H9 (cell line): Measurements from ENCODE around the gene PCDHB10. TPM values are rescaled to one million over a fixed set of nuclear protein-coding genes. Genes with fewer than 3 reads are reported as not detected.
"Not testable (repeated sequence)": the region's sequence is repeated elsewhere in the genome, so short reads cannot be mapped to it uniquely, and the experiment has no call there.

ENCODE experiments used
- DNase-seq: peaks from one replicate; pipeline ENCODE4 v3.0.0-alpha.2; 2017
- H2AFZ ChIP-seq: one replicate; pipeline ENCODE4 v1.6.1; 2013; ENCODE audit warnings: mild to moderate bottlenecking, low read length, control low read depth, moderate library complexity
- H2AK5ac ChIP-seq: 2 replicates; pipeline ENCODE4 v1.6.1; 2013; ENCODE audit warnings: low read length, control low read depth, mixed read lengths; ENCODE audit not compliant: insufficient read length
- H2BK120ac ChIP-seq: one replicate; pipeline ENCODE4 v1.6.1; 2013; ENCODE audit warnings: low read depth, mild to moderate bottlenecking, low read length, control low read depth, inconsistent platforms; ENCODE audit not compliant: poor library complexity, severe bottlenecking
- H2BK12ac ChIP-seq: 2 replicates; pipeline ENCODE4 v1.6.1; 2013; ENCODE audit warnings: low read length, control low read depth, mixed read lengths, low read depth; ENCODE audit not compliant: insufficient read length
- H2BK15ac ChIP-seq: 2 replicates; pipeline ENCODE4 v1.6.1; 2013; ENCODE audit warnings: low read depth, low read length, control low read depth
- H2BK20ac ChIP-seq: one replicate; pipeline ENCODE4 v1.6.1; 2013; ENCODE audit warnings: low read depth, mild to moderate bottlenecking, low read length, control low read depth, inconsistent platforms; ENCODE audit not compliant: poor library complexity, severe bottlenecking
- H2BK5ac ChIP-seq: 2 replicates; pipeline ENCODE4 v1.6.1; 2013; ENCODE audit warnings: low read length, control low read depth, mixed read lengths; ENCODE audit not compliant: insufficient read length
- H3K14ac ChIP-seq: 2 replicates; pipeline ENCODE4 v1.6.1; 2013; ENCODE audit warnings: low read length, control low read depth; ENCODE audit not compliant: insufficient read depth
- H3K18ac ChIP-seq: 2 replicates; pipeline ENCODE4 v1.6.1; 2013; ENCODE audit warnings: low read depth, mild to moderate bottlenecking, mixed read lengths, low read length, control low read depth; ENCODE audit not compliant: insufficient read length
- H3K23ac ChIP-seq: 2 replicates; pipeline ENCODE4 v1.6.1; 2013; ENCODE audit warnings: low read length, control low read depth, mixed read lengths, low read depth; ENCODE audit not compliant: insufficient read length
- H3K23me2 ChIP-seq: 2 replicates; pipeline ENCODE4 v1.6.1; 2013; ENCODE audit warnings: low read depth, mild to moderate bottlenecking, mixed read lengths, low read length, control low read depth; ENCODE audit not compliant: insufficient read length, poor library complexity, severe bottlenecking
- H3K27ac ChIP-seq: 2 replicates; pipeline ENCODE4 v1.5.1; 2013; ENCODE audit warnings: low read length, control low read depth, mixed read lengths, low read depth; ENCODE audit not compliant: insufficient read length
- H3K27me3 ChIP-seq: 2 replicates; pipeline ENCODE4 v1.6.1; 2013; ENCODE audit warnings: low read length, control low read depth, inconsistent platforms; ENCODE audit not compliant: insufficient read depth
- H3K4ac ChIP-seq: 2 replicates; pipeline ENCODE4 v1.6.1; 2013; ENCODE audit warnings: low read depth, mild to moderate bottlenecking, control low read depth, inconsistent platforms, low read length, moderate library complexity
- H3K4me1 ChIP-seq: 2 replicates; pipeline ENCODE4 v1.6.1; 2013; ENCODE audit warnings: low read length, control low read depth, inconsistent platforms; ENCODE audit not compliant: insufficient read depth
- H3K4me2 ChIP-seq: 2 replicates; pipeline ENCODE4 v1.6.1; 2013; ENCODE audit warnings: low read length, control low read depth, mixed read lengths; ENCODE audit not compliant: insufficient read length, insufficient read depth
- H3K56ac ChIP-seq: 2 replicates; pipeline ENCODE4 v1.6.1; 2013; ENCODE audit warnings: low read depth, mild to moderate bottlenecking, mixed read lengths, low read length, control low read depth; ENCODE audit not compliant: insufficient read length
- H3K79me1 ChIP-seq: 2 replicates; pipeline ENCODE4 v1.6.1; 2013; ENCODE audit warnings: low read depth, mild to moderate bottlenecking, moderate library complexity, low read length, control low read depth, inconsistent platforms; ENCODE audit not compliant: insufficient read depth, poor library complexity, severe bottlenecking
- H3K79me2 ChIP-seq: 2 replicates; pipeline ENCODE4 v1.6.1; 2013; ENCODE audit warnings: low read length, control low read depth, inconsistent platforms; ENCODE audit not compliant: insufficient read depth
- H3K9ac ChIP-seq: 2 replicates; pipeline ENCODE4 v1.6.1; 2013; ENCODE audit warnings: low read length, control low read depth, mixed read lengths; ENCODE audit not compliant: insufficient read length; ENCODE audit errors: extremely low read depth
- H3K9me3 ChIP-seq: one replicate; pipeline ENCODE4 v1.6.1; 2013; ENCODE audit warnings: low read depth, low read length, inconsistent platforms; ENCODE audit not compliant: control insufficient read depth
- H3T11ph ChIP-seq: one replicate; pipeline ENCODE4 v1.6.1; 2013; ENCODE audit warnings: mild to moderate bottlenecking, low read length, control low read depth, inconsistent platforms
- H4K20me1 ChIP-seq: one replicate; pipeline ENCODE4 v1.6.1; 2013; ENCODE audit not compliant: control insufficient read depth, insufficient read length, insufficient read depth
- H4K5ac ChIP-seq: 2 replicates; pipeline ENCODE4 v1.6.1; 2013; ENCODE audit warnings: low read depth, mild to moderate bottlenecking, mixed read lengths, low read length, control low read depth; ENCODE audit not compliant: insufficient read length
- H4K8ac ChIP-seq: replicated peaks from 2 replicates; pipeline ENCODE4 v1.6.1; 2013; ENCODE audit warnings: low read length, control low read depth, mixed read lengths, low read depth; ENCODE audit not compliant: insufficient read length
- H4K91ac ChIP-seq: 2 replicates; pipeline ENCODE4 v1.6.1; 2013; ENCODE audit warnings: low read depth, mild to moderate bottlenecking, moderate library complexity, mixed read lengths, low read length, control low read depth; ENCODE audit not compliant: insufficient read length
- H3K27ac Mint-ChIP-seq, 3 experiments: 2 replicates in 2 of 3; 3 replicates in 1 of 3; pipeline ENCODE4 v1.8.0; 2020 to 2021; ENCODE audit warnings: mixed read lengths in 3 of 3, mild to moderate bottlenecking in 1 of 3, moderate library complexity in 1 of 3
- H3K27me3 Mint-ChIP-seq: 2 replicates; pipeline ENCODE4 v1.8.0; 2021; ENCODE audit warnings: low read depth, mild to moderate bottlenecking, moderate library complexity, mixed read lengths
- H3K36me3 Mint-ChIP-seq, 3 experiments: 2 replicates in 2 of 3; 3 replicates in 1 of 3; pipeline ENCODE4 v1.8.0; 2020 to 2021; ENCODE audit warnings: low read depth in 3 of 3, mixed read lengths in 3 of 3; ENCODE audit not compliant: insufficient read depth in 1 of 3
- H3K4me1 Mint-ChIP-seq, 2 experiments: 2 replicates each; pipeline ENCODE4 v1.8.0; 2020; ENCODE audit warnings: mixed read lengths in 2 of 2
- H3K4me3 Mint-ChIP-seq, 2 experiments: 2 replicates in 1 of 2; 3 replicates in 1 of 2; pipeline ENCODE4 v1.8.0; 2020 to 2021; ENCODE audit warnings: mild to moderate bottlenecking in 2 of 2, mixed read lengths in 2 of 2, moderate library complexity in 1 of 2
- H3K9me3 Mint-ChIP-seq, 2 experiments: 2 replicates in 1 of 2; 3 replicates in 1 of 2; pipeline ENCODE4 v1.8.0; 2020; ENCODE audit warnings: mild to moderate bottlenecking in 2 of 2, mixed read lengths in 2 of 2, moderate library complexity in 1 of 2
- WGBS: extraction: QIAGEN DNeasy Blood & Tissue Kit; methylation state at CpG from one replicate; pipeline ENCODE4 v1.1.7; 2013; ENCODE audit warnings: missing lambda C conversion rate, low lambda C conversion rate, mixed read lengths; ENCODE audit not compliant: insufficient read length; ENCODE audit errors: extremely low coverage; 5-methylcytosine and 5-hydroxymethylcytosine counted together
- total RNA-seq: library from RNA; stranded (reverse); gene quantifications from 2 replicates; pipeline ENCODE4 v1.2.1, GENCODE V29; 2021
- TF ChIP-seq, protein P1 (sequence below): fragments of 200-600 bp; sonication (generic); conservative IDR thresholded peaks from 3 replicates; pipeline ENCODE4 v1.8.0; 2021; ENCODE audit warnings: antibody characterized with exemption, mild to moderate bottlenecking

Gene PCDHB10
- total RNA-seq, 1 experiment from 2014 or later, result 1.6 TPM

DNA sequence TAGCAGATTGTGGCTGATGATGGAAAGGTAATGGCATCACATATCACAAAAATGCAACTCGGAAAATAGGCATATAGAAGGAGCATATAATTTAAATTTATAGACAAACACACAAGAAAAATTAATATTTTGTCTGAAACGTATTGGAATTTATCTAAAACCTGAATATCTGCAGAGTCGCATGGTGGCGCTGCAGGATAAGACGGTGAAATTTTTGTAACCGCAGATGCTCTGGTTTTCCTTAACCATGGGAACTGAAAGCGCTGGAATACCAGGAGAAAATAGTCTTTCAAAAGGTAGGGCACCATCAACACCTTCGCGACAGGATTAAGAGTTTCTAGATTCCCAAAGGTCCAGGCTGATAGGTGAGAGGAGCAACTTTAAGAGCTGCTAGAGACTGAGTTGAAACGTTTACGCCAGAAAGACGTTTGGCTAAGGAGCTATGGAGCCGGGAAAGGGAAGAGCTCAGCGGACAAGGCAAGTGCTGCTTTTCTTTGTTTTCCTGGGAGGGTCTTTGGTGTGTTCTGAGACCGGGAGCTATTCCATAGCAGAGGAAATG, 42.0 kb downstream of the PCDHB10 start:
- Mint-ChIP-seq H3K4me3 (peak overlapping the region in 1 of 2 experiments; percentile 51; a peak in 2 of 5 replicates), H3K27ac (peak overlapping the region in 1 of 3 experiments; percentile 57; a peak in 1 of 7 replicates), H3K9me3 (peaks cover 43 to 62% of the 10 kb centered on the region in 2 experiments)

DNA sequence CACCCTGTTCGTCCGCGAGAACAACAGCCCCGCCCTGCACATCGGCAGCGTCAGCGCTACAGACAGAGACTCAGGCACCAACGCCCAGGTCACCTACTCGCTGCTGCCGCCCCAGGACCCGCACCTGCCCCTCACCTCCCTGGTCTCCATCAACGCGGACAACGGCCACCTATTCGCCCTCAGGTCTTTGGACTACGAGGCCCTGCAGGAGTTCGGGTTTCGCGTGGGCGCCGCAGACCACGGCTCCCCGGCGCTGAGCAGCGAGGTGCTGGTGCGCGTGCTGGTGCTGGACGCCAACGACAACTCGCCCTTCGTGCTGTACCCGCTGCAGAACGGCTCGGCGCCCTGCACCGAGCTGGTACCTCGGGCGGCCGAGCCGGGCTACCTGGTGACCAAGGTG, 43.8 kb downstream of the PCDHB10 start:
- Mint-ChIP-seq H3K9me3 (peaks cover 50 to 69% of the 10 kb centered on the region in 2 experiments), H3K36me3 (peaks cover 15 to 34% (median 16%) of the 10 kb centered on the region in 3 experiments)
- not testable (repeated sequence) for H3K18ac ChIP-seq, H3K4me3 Mint-ChIP-seq, H3K4me2 ChIP-seq, H2BK120ac ChIP-seq, H3K4ac ChIP-seq, H3K23me2 ChIP-seq, H3K4me1 ChIP-seq, H2BK15ac ChIP-seq, H2BK20ac ChIP-seq, H2BK5ac ChIP-seq, H3K14ac ChIP-seq, H3K27me3 ChIP-seq, H3K9ac ChIP-seq, H3K79me1 ChIP-seq, H3K23ac ChIP-seq, H4K91ac ChIP-seq, H3K56ac ChIP-seq, H3K27ac ChIP-seq, H4K8ac ChIP-seq, H2BK12ac ChIP-seq, H2AFZ ChIP-seq, H2AK5ac ChIP-seq, H3K79me2 ChIP-seq, H3T11ph ChIP-seq, H4K5ac ChIP-seq, H3K27ac Mint-ChIP-seq, H3K27me3 Mint-ChIP-seq, DNase-seq, H3K4me1 Mint-ChIP-seq, H4K20me1 ChIP-seq
- no CpG with 5 or more reads among the region's 40 CpGs for WGBS
- peaks cover 25% of the 10 kb centered on the region for H3K9me3 ChIP-seq

More for the DNA sequence above, 42.0 kb downstream of the PCDHB10 start:
- no peak overlapping the region for H3T11ph ChIP-seq
- no peaks in the 10 kb centered on the region for H3K79me1 ChIP-seq
- H3K27me3 ChIP-seq, result no peaks in the 10 kb centered on the region
- H2AFZ ChIP-seq, result peak overlapping the region; percentile 92
- Mint-ChIP-seq H3K4me1 (0 out of 4 replicates have a peak, but pooled peaks cover 0 to 2% of the 10 kb centered on the region in 2 experiments), H3K27me3 (peaks cover 2% of the 10 kb centered on the region), H3K36me3 (peaks cover 14 to 26% (median 16%) of the 10 kb centered on the region in 3 experiments)
- no peak overlapping the region for H2BK20ac ChIP-seq
- no peak overlapping the region for H4K5ac ChIP-seq
- peaks cover 25% of the 10 kb centered on the region for H3K9me3 ChIP-seq
- H4K8ac ChIP-seq, result no peak overlapping the region
- no peaks in the 10 kb centered on the region for H3K79me2 ChIP-seq
- no peak overlapping the region for H2AK5ac ChIP-seq
- H3K56ac ChIP-seq, result no peak overlapping the region
- no peak overlapping the region for H3K14ac ChIP-seq
- no peak overlapping the region for H4K91ac ChIP-seq
- no peak overlapping the region for H3K4me2 ChIP-seq
- H3K27ac ChIP-seq, result no peak overlapping the region
- TF ChIP-seq, protein P1, sequence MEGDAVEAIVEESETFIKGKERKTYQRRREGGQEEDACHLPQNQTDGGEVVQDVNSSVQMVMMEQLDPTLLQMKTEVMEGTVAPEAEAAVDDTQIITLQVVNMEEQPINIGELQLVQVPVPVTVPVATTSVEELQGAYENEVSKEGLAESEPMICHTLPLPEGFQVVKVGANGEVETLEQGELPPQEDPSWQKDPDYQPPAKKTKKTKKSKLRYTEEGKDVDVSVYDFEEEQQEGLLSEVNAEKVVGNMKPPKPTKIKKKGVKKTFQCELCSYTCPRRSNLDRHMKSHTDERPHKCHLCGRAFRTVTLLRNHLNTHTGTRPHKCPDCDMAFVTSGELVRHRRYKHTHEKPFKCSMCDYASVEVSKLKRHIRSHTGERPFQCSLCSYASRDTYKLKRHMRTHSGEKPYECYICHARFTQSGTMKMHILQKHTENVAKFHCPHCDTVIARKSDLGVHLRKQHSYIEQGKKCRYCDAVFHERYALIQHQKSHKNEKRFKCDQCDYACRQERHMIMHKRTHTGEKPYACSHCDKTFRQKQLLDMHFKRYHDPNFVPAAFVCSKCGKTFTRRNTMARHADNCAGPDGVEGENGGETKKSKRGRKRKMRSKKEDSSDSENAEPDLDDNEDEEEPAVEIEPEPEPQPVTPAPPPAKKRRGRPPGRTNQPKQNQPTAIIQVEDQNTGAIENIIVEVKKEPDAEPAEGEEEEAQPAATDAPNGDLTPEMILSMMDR, result peak; percentile 62; the same call in 2 of the 3 replicates
- H2BK120ac ChIP-seq, result no peak overlapping the region
- H2BK15ac ChIP-seq, result no peak overlapping the region
- H3K4me1 ChIP-seq, result no peaks in the 10 kb centered on the region
- H2BK5ac ChIP-seq, result no peak overlapping the region
- DNase-seq, result no peak
- H3K23me2 ChIP-seq, result no peaks in the 10 kb centered on the region
- no peak overlapping the region for H3K18ac ChIP-seq
- no CpG with 5 or more reads among the region's 15 CpGs for WGBS
- H2BK12ac ChIP-seq, result no peak overlapping the region
- no peak overlapping the region for H3K23ac ChIP-seq
- H3K4ac ChIP-seq, result no peak overlapping the region
- no peaks in the 10 kb centered on the region for H4K20me1 ChIP-seq
- H3K9ac ChIP-seq, result no peak overlapping the region
